ENCODE measurements around the gene EDC3. TPM values are rescaled to one million over a fixed set of nuclear protein-coding genes. Genes with fewer than 3 reads are reported as not detected.

EDC3 gene
- total RNA-seq, 4 donors from 2014 or later, result 12.7 to 22.7 (median 15.2) TPM

GRCh38 chr15:74589826-74590225 is 106.0 kb downstream of the EDC3 start:
- DNase-seq (ENCODE audit: low spot score) (no peak), ATAC-seq (ENCODE audit: low FRiP score) (no peak)
- no peak for TF ChIP-seq CTCF (IDR thresholded peaks at IDR 0.05)

- DNase-seq (ENCODE audit: low spot score) (no peak), ATAC-seq (ENCODE audit: low FRiP score) (no peak)
- no peak for TF ChIP-seq CTCF (IDR thresholded peaks at IDR 0.05)
Observed at GRCh38 chr15:74585857-74586256, 110.0 kb downstream of the EDC3 start.

GRCh38 chr15:74585191-74585590 is 110.6 kb downstream of the EDC3 start:
- ATAC-seq (ENCODE audit: low FRiP score) (no peak), DNase-seq (ENCODE audit: low spot score) (no peak)
- TF ChIP-seq CTCF (IDR thresholded peaks at IDR 0.05), result no peak

- DNase-seq (ENCODE audit: low spot score), result no peak
- no peak for TF ChIP-seq CTCF (IDR thresholded peaks at IDR 0.05)
- ATAC-seq (ENCODE audit: low FRiP score), result no peak
Observed at GRCh38 chr15:74584779-74585178, 111.0 kb downstream of the EDC3 start.

- ATAC-seq (ENCODE audit: low FRiP score), result no peak
- no peak for TF ChIP-seq CTCF (IDR thresholded peaks at IDR 0.05)
- DNase-seq (ENCODE audit: low spot score), result no peak
Observed at GRCh38 chr15:74584204-74584603, 111.6 kb downstream of the EDC3 start.

Other genes with a start within 250 kb of the EDC3 start
- 10 to 100 TPM; 28.0 to 39.2 (median 34.8) TPM for gene UBL7, start 234.9 kb downstream of the EDC3 start, total RNA-seq
- gene ARID3B, start 154.8 kb downstream of the EDC3 start, total RNA-seq, result 10 to 100 TPM in 1 of 4 donors, 1 to 10 TPM in 3; 2.2 to 16.9 (median 4.3) TPM
- 100 to 1,000 TPM in 2 of 4 donors, 10 to 100 TPM in 2; 83.8 to 153 (median 103) TPM for gene CLK3, start 80.2 kb downstream of the EDC3 start, total RNA-seq
- 1 to 10 TPM in 3 of 4 donors, not detected in 1; 1.9 to 8.3 (median 3.6) TPM for gene CYP1A1, start 29.5 kb upstream of the EDC3 start, total RNA-seq
- under 1 TPM in 1 of 4 donors, not detected in 3; 0.37 TPM for gene CYP1A2, start 52.8 kb upstream of the EDC3 start, total RNA-seq
- gene CSK, start 86.1 kb upstream of the EDC3 start, total RNA-seq, result 10 to 100 TPM; 11.6 to 43.2 (median 28.2) TPM
- not detected for gene LMAN1L, start 116.8 kb upstream of the EDC3 start, total RNA-seq
- not detected for gene CPLX3, start 130.6 kb upstream of the EDC3 start, total RNA-seq
- 10 to 100 TPM; 23.2 to 52.6 (median 41.4) TPM for gene ULK3, start 147.1 kb upstream of the EDC3 start, total RNA-seq
- 10 to 100 TPM; 55.5 to 99.4 (median 63.7) TPM for gene SCAMP2, start 177.3 kb upstream of the EDC3 start, total RNA-seq
- gene MPI, start 194.0 kb upstream of the EDC3 start, total RNA-seq, result 10 to 100 TPM; 35.9 to 52.2 (median 44.7) TPM
- 10 to 100 TPM; 45.0 to 89.9 (median 59.8) TPM for gene FAM219B, start 210.8 kb upstream of the EDC3 start, total RNA-seq
- gene COX5A, start 242.0 kb upstream of the EDC3 start, total RNA-seq, result 100 to 1,000 TPM in 1 of 4 donors, 10 to 100 TPM in 3; 47.6 to 103 (median 69.7) TPM